ENCODE results near the gene KDM5A.

DNA sequence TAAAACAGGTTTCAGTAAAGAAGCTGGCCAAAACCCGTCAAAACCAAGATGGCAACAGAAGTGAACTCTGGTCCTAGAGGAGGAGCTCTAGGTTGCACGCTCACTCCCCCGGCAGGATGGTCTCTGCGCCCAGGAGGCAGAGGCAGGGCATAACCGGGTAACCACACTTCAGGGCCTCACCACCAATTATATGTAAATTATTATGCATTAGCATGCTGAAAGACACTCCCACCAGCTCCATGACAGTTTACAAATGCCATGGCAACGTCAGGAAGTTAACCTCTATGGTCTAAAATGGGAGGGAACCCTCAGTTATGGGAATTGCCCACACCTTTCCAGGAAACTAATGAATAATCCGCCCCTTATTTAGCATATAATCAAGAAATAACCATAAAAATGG is 155.1 kb downstream of the KDM5A start:
- TF ChIP-seq CTCF (IDR thresholded peaks at IDR 0.05) = no peak
- TF ChIP-seq POLR2A (IDR thresholded peaks at IDR 0.05) = no peak

All from esophagus squamous epithelium (tissue), 4 donors.